SK-N-SH (cell line): ENCODE data around the gene PCNT. TPM values are rescaled to one million over a fixed set of nuclear protein-coding genes. Genes with fewer than 3 reads are reported as not detected.

Source experiments
- CTCF ChIA-PET: fragments of 300-600, 350-600 bp; formaldehyde crosslinking; extraction: SDS; loops from one replicate; lab custom pipeline; 2021; lab: Yijun Ruan, JAX
- POLR2A ChIA-PET: fragments of 350-600 bp; sonication (Branson Sonifier 250); formaldehyde crosslinking; extraction: SDS; loops from one replicate; lab custom pipeline; 2020; ENCODE audit warnings: antibody characterized with exemption, inconsistent platforms; lab: Yijun Ruan, JAX
- DNase-seq: peaks from one replicate; pipeline ENCODE4 v3.0.0; 2012
- H2AFZ ChIP-seq: fragments of 200-600 bp; sonication (generic); 2 replicates; pipeline ENCODE4 v1.8.1; 2016; ENCODE audit warnings: antibody characterized with exemption, mild to moderate bottlenecking, low read depth
- H3F3A ChIP-seq: fragments of 200-600 bp; sonication (generic); replicated peaks from 2 replicates; pipeline ENCODE3; 2016; ENCODE audit warnings: antibody characterized with exemption, mild to moderate bottlenecking; ENCODE audit not compliant: insufficient read depth
- H3K27ac ChIP-seq, 2 experiments: fragments of 200-500 bp in 1 of 2; fragments of 200-600 bp in 1 of 2; sonication (Bioruptor generic) in 1 of 2; sonication (generic), shearing (Covaris generic) in 1 of 2; 2 replicates each; pipeline versions ENCODE4 v1.5.1 to v1.6.1; 2014 to 2016; ENCODE audit warnings: low read depth in 2 of 2, inconsistent platforms in 1 of 2, low read length in 1 of 2, mild to moderate bottlenecking in 1 of 2, mixed read lengths in 1 of 2
- H3K27me3 ChIP-seq: fragments of 200-600 bp; sonication (generic), shearing (Covaris generic); 2 replicates; pipeline ENCODE4 v1.6.1; 2016; ENCODE audit warnings: mixed run types; ENCODE audit not compliant: insufficient read depth
- H3K36me3 ChIP-seq, 2 experiments: fragments of 200-500 bp in 1 of 2; fragments of 200-600 bp in 1 of 2; sonication (Bioruptor generic) in 1 of 2; sonication (generic) in 1 of 2; replicated peaks in 1 of 2; 2 replicates each; pipeline versions ENCODE3 to v1.5.1; 2014 to 2016; ENCODE audit warnings: low read length in 1 of 2, mild to moderate bottlenecking in 1 of 2; ENCODE audit not compliant: insufficient read depth in 2 of 2, control insufficient read depth in 1 of 2
- H3K4me1 ChIP-seq, 2 experiments: fragments of 200-500 bp in 1 of 2; fragments of 200-600 bp in 1 of 2; sonication (Bioruptor generic) in 1 of 2; sonication (generic), shearing (Covaris generic) in 1 of 2; 2 replicates each; pipeline versions ENCODE4 v1.5.1 to v1.6.1; 2014 to 2016; ENCODE audit warnings: low read depth in 1 of 2, low read length in 1 of 2, mixed run types in 1 of 2; ENCODE audit not compliant: insufficient read depth in 2 of 2, control insufficient read depth in 1 of 2
- H3K4me2 ChIP-seq: fragments of 200-600 bp; sonication (generic), shearing (Covaris generic); 2 replicates; pipeline ENCODE4 v1.6.1; 2017; ENCODE audit warnings: mixed run types
- H3K4me3 ChIP-seq, 2 experiments: fragments of 200-500 bp in 1 of 2; fragments of 200-600 bp in 1 of 2; sonication (Bioruptor generic) in 1 of 2; sonication (generic), shearing (Covaris generic) in 1 of 2; 2 replicates each; pipeline versions ENCODE4 v1.5.1 to v1.8.1; 2014 to 2016; ENCODE audit warnings: low read depth in 2 of 2, inconsistent platforms in 1 of 2, low read length in 1 of 2, mild to moderate bottlenecking in 1 of 2, mixed read lengths in 1 of 2, moderate library complexity in 1 of 2
- H3K79me2 ChIP-seq: fragments of 200-600 bp; sonication (generic); 2 replicates; pipeline ENCODE4 v1.8.1; 2017; ENCODE audit warnings: mild to moderate bottlenecking; ENCODE audit not compliant: insufficient read depth
- H3K9ac ChIP-seq: fragments of 200-600 bp; sonication (generic); 2 replicates; pipeline ENCODE4 v1.6.1; 2017; ENCODE audit warnings: mixed run types
- H3K9me2 ChIP-seq: fragments of 200-600 bp; sonication (generic); 2 replicates; pipeline ENCODE4 v1.6.1; 2017; ENCODE audit warnings: mixed run types
- H3K9me3 ChIP-seq: fragments of 200-600 bp; sonication (generic); 2 replicates; pipeline ENCODE4 v1.6.1; 2017; ENCODE audit warnings: mixed run types, mild to moderate bottlenecking, moderate library complexity
- H4K20me1 ChIP-seq: fragments of 200-600 bp; sonication (generic); 2 replicates; pipeline ENCODE4 v1.6.1; 2017; ENCODE audit warnings: mild to moderate bottlenecking, mixed run types; ENCODE audit not compliant: insufficient read depth
- EP300 ChIP-seq, 2 experiments: IDR thresholded peaks; 2 replicates each; pipeline versions ENCODE4 v1.4.0 to v1.6.1; 2012; ENCODE audit warnings: borderline replicate concordance in 1 of 2, low read depth in 1 of 2, low read length in 1 of 2
- FOSL2 ChIP-seq: IDR thresholded peaks from 2 replicates; pipeline ENCODE4 v1.4.0; 2012; ENCODE audit warnings: low read depth, mild to moderate bottlenecking, moderate library complexity, borderline replicate concordance
- FOXJ3 ChIP-seq: sonication (generic); formaldehyde crosslinking; IDR thresholded peaks from 2 replicates; pipeline ENCODE4 v1.5.1; 2020; ENCODE audit warnings: mild to moderate bottlenecking, missing genetic modification reagents
- GABPA ChIP-seq: IDR thresholded peaks from 2 replicates; pipeline ENCODE4 v1.4.0; 2012; ENCODE audit warnings: low read depth, mild to moderate bottlenecking
- JUND ChIP-seq: IDR thresholded peaks from 2 replicates; pipeline ENCODE4 v1.4.0; 2012
- MXI1 ChIP-seq: IDR thresholded peaks from 2 replicates; pipeline ENCODE4 v1.6.1; 2012; ENCODE audit warnings: mild to moderate bottlenecking, low read depth, low read length, improper control_type of control experiment
- NRF1 ChIP-seq: IDR thresholded peaks from 2 replicates; pipeline ENCODE4 v1.6.1; 2012; ENCODE audit warnings: low read depth, mild to moderate bottlenecking, low read length
- POLR2AphosphoS5 ChIP-seq: IDR thresholded peaks from 2 replicates; pipeline ENCODE4 v1.6.1; 2012; ENCODE audit warnings: low read depth, low read length
- RAD21 ChIP-seq: IDR thresholded peaks from 2 replicates; pipeline ENCODE4 v1.6.1; 2012; ENCODE audit warnings: mild to moderate bottlenecking, low read length
- RFX5 ChIP-seq: IDR thresholded peaks from 2 replicates; pipeline ENCODE4 v1.6.1; 2012; ENCODE audit warnings: mild to moderate bottlenecking, improper control_type of control experiment, low read length
- TAF1 ChIP-seq: IDR thresholded peaks from 2 replicates; pipeline ENCODE4 v1.6.1; 2012; ENCODE audit warnings: low read depth, mild to moderate bottlenecking, low read length, moderate library complexity, borderline replicate concordance
- TCF12 ChIP-seq: IDR thresholded peaks from 2 replicates; pipeline ENCODE4 v1.4.0; 2012
- WGBS: methylation state at CpG from one replicate; pipeline ENCODE4 v1.1.6; 2017; ENCODE audit warnings: low lambda C conversion rate; 5-methylcytosine and 5-hydroxymethylcytosine counted together
- polyA plus RNA-seq, 3 experiments: library from polyadenylated mRNA; depleted of rRNA; stranded (reverse); fragments of >200 nt; gene quantifications; 2 replicates each; pipeline ENCODE4 v1.2.3, GENCODE V29; 2012
- TF ChIP-seq, protein P1 (sequence below): fragments of 150-350 bp; IDR thresholded peaks from 2 replicates; pipeline ENCODE4 v1.6.1; 2016; ENCODE audit warnings: mild to moderate bottlenecking, low read depth, low read length
- TF ChIP-seq, protein P2 (sequence below): IDR thresholded peaks from 2 replicates; pipeline ENCODE4; 2012
- TF ChIP-seq, protein P3 (sequence below): fragments of 150-350 bp; IDR thresholded peaks from 2 replicates; pipeline ENCODE4 v1.6.1; 2017; ENCODE audit warnings: antibody characterized with exemption, low read length, low read depth, borderline replicate concordance
- TF ChIP-seq, protein P4 (sequence below): IDR thresholded peaks from 2 replicates; pipeline ENCODE4 v1.4.0; 2012; ENCODE audit warnings: low read depth, borderline replicate concordance
- TF ChIP-seq, protein P5 (sequence below): IDR thresholded peaks from 2 replicates; pipeline ENCODE4 v1.6.1; 2012; ENCODE audit warnings: mild to moderate bottlenecking, low read depth, low read length, moderate library complexity
- TF ChIP-seq, protein P6 (sequence below): IDR thresholded peaks from 2 replicates; pipeline ENCODE4 v1.4.0; 2012; ENCODE audit warnings: low read depth

The PCNT gene
- polyA plus RNA-seq, 1 of the 3 experiments (the other 2 are of a cell fraction): 15.7 TPM

DNA sequence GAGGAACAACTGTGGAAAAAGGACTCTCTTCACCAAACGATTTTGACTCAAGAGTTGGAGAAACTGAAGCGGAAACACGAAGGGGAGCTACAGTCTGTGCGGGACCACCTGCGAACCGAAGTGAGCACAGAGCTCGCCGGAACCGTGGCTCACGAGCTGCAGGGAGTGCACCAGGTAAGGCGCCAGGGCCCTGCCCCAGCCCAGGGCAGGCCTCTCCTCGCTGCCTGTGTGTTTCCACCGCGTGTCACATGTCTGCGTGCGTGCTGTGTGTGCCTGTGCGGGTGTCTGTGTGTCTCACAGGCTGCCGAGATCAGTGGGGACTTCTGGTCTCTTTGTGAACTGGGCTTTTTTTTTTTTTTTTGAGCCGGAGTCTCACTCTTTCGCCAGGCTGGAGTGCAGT lies 43.0 kb downstream of the PCNT start:
- TF ChIP-seq, protein P1, sequence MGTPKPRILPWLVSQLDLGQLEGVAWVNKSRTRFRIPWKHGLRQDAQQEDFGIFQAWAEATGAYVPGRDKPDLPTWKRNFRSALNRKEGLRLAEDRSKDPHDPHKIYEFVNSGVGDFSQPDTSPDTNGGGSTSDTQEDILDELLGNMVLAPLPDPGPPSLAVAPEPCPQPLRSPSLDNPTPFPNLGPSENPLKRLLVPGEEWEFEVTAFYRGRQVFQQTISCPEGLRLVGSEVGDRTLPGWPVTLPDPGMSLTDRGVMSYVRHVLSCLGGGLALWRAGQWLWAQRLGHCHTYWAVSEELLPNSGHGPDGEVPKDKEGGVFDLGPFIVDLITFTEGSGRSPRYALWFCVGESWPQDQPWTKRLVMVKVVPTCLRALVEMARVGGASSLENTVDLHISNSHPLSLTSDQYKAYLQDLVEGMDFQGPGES: no peak
- no peak for TF ChIP-seq NRF1
- no peak for TF ChIP-seq FOSL2
- TF ChIP-seq, protein P2, sequence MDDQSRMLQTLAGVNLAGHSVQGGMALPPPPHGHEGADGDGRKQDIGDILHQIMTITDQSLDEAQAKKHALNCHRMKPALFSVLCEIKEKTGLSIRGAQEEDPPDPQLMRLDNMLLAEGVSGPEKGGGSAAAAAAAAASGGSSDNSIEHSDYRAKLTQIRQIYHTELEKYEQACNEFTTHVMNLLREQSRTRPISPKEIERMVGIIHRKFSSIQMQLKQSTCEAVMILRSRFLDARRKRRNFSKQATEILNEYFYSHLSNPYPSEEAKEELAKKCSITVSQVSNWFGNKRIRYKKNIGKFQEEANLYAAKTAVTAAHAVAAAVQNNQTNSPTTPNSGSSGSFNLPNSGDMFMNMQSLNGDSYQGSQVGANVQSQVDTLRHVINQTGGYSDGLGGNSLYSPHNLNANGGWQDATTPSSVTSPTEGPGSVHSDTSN: no peak
- TF ChIP-seq, protein P3, sequence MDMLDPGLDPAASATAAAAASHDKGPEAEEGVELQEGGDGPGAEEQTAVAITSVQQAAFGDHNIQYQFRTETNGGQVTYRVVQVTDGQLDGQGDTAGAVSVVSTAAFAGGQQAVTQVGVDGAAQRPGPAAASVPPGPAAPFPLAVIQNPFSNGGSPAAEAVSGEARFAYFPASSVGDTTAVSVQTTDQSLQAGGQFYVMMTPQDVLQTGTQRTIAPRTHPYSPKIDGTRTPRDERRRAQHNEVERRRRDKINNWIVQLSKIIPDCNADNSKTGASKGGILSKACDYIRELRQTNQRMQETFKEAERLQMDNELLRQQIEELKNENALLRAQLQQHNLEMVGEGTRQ: no peak
- no peak for TF ChIP-seq RAD21
- TF ChIP-seq, protein P4, sequence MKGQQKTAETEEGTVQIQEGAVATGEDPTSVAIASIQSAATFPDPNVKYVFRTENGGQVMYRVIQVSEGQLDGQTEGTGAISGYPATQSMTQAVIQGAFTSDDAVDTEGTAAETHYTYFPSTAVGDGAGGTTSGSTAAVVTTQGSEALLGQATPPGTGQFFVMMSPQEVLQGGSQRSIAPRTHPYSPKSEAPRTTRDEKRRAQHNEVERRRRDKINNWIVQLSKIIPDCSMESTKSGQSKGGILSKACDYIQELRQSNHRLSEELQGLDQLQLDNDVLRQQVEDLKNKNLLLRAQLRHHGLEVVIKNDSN: no peak
- TF ChIP-seq, protein P5, sequence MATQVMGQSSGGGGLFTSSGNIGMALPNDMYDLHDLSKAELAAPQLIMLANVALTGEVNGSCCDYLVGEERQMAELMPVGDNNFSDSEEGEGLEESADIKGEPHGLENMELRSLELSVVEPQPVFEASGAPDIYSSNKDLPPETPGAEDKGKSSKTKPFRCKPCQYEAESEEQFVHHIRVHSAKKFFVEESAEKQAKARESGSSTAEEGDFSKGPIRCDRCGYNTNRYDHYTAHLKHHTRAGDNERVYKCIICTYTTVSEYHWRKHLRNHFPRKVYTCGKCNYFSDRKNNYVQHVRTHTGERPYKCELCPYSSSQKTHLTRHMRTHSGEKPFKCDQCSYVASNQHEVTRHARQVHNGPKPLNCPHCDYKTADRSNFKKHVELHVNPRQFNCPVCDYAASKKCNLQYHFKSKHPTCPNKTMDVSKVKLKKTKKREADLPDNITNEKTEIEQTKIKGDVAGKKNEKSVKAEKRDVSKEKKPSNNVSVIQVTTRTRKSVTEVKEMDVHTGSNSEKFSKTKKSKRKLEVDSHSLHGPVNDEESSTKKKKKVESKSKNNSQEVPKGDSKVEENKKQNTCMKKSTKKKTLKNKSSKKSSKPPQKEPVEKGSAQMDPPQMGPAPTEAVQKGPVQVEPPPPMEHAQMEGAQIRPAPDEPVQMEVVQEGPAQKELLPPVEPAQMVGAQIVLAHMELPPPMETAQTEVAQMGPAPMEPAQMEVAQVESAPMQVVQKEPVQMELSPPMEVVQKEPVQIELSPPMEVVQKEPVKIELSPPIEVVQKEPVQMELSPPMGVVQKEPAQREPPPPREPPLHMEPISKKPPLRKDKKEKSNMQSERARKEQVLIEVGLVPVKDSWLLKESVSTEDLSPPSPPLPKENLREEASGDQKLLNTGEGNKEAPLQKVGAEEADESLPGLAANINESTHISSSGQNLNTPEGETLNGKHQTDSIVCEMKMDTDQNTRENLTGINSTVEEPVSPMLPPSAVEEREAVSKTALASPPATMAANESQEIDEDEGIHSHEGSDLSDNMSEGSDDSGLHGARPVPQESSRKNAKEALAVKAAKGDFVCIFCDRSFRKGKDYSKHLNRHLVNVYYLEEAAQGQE: no peak
- TF ChIP-seq TCF12: no peak
- no peak for TF ChIP-seq TAF1
- no peak for TF ChIP-seq MXI1
- TF ChIP-seq JUND: no peak
- no peak for TF ChIP-seq FOXJ3
- no peak for TF ChIP-seq POLR2AphosphoS5
- TF ChIP-seq GABPA: no peak
- TF ChIP-seq, protein P6, sequence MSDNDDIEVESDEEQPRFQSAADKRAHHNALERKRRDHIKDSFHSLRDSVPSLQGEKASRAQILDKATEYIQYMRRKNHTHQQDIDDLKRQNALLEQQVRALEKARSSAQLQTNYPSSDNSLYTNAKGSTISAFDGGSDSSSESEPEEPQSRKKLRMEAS: no peak
- TF ChIP-seq EP300 (IDR thresholded peaks at IDR 0.05; ENCODE audit: borderline replicate concordance in 1 of 2, low read depth in 1 of 2, low read length in 1 of 2): no peak
- no peak for TF ChIP-seq RFX5
- Histone ChIP-seq H3K4me2 (no peak overlapping the region), H3F3A (no peaks in the 10 kb centered on the region), H3K9me2 (no peaks in the 10 kb centered on the region), H4K20me1 (peaks cover 8% of the 10 kb centered on the region), H3K36me3 (peaks cover 12 to 32% of the 10 kb centered on the region in 2 experiments), H3K79me2 (peaks cover 32% of the 10 kb centered on the region), H3K27me3 (no peaks in the 10 kb centered on the region), H3K9me3 (no peaks in the 10 kb centered on the region), H3K27ac (no peak overlapping the region), H3K4me3 (no peak overlapping the region), H3K9ac (no peak overlapping the region), H3K4me1 (no peaks in the 10 kb centered on the region), H2AFZ (no peak overlapping the region)
- CTCF ChIA-PET: no interaction called here
- WGBS: 96% methylated on average over 14 of the region's 20 CpGs
- POLR2A ChIA-PET: no interaction called here
- DNase-seq: no peak
